NCI-H2196 (cell line): ENCODE data around the gene IP6K1.
"Not testable (repeated sequence)": the region's sequence is repeated elsewhere in the genome, so short reads cannot be mapped to it uniquely, and the experiment has no call there.

Source experiments
- DNase-seq: peaks from one replicate; lab custom pipeline; 2025; ENCODE audit not compliant: unreplicated experiment; lab: John Stamatoyannopoulos, UW

Gene IP6K1

DNA sequence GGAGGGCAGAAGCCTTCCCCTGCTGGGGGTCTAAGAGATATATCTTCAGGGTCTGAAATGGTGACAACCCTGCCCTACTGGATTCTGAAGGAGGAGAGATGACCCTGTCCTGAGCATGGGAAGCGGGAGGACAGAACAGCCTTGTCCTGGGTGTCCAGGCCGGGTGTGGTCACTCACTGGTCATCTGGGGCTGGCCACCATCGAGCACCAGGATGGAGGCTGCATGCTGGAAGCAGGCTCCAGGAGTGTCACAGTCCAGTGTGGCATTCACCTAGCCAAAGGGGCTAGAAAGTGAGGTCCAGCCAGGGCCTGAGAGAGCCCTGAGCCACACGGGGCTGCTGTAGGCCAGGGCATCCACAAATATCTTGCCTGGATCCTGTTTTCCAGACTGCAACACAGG lies 8.1 kb upstream of the IP6K1 start:
- DNase-seq, result no peak

DNA sequence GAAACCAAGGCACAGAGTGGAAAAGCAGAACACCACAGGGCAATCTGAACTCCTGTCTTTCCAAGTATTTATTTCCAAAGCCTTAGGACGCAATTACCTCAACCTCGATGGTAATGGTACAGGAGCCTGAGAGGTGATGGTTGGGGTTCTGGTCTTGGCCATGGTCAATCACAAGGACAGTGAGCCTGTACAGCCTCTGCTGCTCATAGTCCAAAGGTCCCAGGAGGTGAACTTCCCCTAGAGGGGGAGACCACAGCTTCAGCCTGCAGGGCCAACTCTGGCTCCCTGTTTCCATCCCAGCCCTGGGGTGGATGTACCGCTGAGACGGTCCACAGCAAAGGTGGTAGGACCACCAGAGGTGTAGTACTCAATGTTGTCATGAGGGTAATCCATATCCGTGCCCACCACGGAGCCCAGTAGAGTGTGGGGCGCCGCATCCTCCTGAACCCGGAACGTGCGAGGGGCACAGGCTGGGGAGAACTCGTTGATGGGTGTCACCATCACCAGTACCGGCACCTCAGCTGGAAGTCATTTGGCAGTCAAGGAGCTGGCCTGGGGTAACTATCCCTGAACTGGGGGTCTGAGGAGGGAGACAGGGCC lies 7.2 kb upstream of the IP6K1 start:
- no peak for DNase-seq

DNA sequence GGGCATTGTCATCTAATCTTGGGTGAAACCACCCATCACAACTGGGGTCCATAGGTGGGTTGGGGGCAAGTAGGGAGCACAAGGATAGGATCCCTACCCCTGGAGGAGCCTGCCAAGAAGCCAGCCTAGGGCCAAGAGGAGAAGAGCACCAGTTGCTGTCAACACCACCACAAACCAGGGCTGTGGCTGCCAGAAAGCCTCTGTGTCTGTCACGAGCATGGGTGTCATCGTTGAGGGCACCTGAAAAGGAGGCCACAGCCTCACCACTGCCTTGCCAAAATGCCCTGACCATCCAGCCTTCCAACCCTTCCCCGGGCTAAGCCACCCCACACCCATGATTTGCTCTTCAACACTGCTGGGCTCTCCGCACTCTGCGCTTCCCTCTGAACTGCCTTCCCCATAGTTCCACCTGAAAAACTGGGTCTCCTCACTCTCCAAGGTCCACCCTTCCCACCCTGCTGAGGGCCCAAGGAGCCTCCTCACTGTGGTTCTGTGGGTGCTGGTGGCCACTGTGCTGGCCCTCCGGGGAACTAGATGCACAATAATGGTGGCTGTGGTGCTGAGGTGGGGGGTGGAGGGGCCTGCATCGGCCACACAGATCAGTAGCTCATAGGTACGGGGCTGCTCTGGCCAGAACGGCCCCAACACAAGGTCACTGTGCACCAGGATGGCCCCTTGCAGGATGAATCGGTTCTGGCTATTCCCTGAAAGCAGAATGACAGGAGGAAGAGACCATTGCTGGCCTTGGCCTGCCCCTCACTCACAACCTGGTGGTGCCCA lies 6.2 kb upstream of the IP6K1 start:
- no peak for DNase-seq

DNA sequence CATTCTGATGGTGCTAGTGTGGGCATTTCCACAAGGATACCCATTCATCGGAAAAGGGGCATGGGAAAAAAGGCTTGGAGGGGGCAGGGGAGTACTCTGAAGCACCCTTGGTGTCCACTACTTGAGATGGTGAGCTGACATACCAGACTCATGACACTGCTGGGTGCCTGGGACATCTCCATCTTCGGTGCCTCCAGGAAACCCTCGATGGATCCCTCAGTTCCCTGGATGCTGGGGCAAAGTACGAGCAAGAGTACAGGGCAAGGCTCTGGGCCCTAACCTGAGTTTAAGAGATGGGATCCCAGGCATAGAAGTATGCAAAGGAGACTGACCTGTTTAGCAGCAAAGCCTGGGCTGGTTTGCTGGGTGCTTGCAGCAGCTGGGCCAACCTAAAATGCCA lies 5.2 kb upstream of the IP6K1 start:
- DNase-seq, result no peak

DNA sequence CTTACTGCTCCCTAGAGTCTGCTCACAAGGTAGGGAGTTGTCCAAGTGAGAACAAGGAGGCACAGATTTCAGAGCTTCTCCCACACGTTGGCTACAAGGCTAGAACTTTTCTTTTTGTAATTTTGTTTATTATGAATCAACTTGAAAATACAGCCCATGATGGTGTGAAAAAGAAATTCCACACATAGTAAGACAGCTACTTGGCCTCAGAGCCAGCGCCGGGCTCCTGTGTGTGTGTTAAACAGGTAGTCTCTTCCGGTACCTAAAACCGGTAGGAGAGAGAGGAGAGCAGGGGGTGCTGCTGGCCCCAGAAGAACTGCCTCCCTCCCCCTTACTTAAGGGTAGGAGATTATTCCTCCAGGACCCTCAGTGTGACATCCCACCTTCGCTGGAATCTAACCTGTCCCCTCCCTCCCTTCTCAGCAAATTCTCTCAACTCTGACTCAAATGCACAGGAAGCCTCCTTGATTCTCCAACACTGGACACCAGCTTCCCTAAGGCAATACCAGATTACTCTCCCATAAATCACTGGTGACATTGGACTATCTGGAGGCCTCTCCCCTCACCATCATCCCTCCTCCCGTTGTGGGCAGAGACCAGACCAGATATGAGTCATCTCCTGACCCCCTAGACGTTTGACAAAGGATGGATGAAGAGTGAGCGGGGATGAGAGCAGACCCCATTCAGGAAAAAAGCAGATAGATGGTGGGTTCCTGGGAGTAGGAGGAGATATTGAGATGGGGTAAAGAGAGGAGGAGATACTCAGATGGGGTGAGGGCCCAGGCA lies 4.5 kb upstream of the IP6K1 start:
- no peak for DNase-seq

DNA sequence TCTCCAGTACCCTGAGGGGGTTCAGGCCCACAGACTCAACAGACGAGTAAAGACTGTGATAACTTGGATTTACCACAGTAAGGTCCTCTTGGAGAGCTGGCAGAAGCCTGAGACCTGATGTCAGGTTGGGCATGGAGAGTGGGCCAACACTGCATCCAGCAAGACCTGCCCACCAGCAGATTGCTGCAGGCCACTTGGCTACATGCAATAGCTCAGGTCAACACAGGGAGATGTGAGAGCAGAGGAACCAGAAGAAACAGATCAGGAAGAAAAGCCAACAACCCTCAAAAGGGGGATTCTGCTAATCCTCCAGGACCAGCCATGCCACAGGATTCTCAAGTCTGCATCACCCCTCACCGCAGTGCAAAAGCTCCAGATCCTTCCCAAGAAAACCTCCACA lies 1.7 kb upstream of the IP6K1 start:
- DNase-seq, result no peak

DNA sequence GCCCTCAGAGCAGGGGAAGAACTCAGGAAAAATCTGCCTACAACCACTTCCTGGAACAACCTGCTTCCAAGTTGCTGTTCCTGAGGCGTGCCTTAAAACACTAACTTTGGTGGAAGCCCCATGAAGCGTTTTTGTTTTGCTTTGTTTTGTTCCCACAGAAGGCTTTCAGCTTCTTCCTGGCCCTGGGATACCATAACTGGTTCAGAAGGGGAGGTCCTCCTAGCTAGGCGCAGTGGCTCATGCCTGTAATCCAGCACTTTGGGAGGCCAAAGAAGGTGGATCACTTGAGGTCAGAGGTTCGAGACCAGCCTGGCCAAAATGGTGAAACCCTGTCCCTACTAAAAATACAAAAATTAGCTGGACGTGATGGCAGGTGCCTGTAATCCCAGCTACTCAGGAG lies 1.2 kb upstream of the IP6K1 start:
- no peak for DNase-seq

DNA sequence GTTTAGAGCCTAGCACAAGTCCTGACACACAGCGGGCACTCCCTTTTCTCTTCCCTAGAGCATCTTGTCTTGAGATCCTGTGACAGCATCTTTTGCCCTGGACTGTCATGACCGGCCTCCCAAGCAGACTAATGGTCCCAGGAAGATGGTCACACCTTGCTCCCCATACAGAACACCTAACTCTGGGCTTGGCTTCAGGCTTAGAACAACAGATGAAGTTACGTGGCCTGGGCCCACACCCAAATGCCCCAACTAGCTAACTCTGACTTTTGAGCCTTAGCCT lies 781 bp upstream of the IP6K1 start:
- no peak for DNase-seq

DNA sequence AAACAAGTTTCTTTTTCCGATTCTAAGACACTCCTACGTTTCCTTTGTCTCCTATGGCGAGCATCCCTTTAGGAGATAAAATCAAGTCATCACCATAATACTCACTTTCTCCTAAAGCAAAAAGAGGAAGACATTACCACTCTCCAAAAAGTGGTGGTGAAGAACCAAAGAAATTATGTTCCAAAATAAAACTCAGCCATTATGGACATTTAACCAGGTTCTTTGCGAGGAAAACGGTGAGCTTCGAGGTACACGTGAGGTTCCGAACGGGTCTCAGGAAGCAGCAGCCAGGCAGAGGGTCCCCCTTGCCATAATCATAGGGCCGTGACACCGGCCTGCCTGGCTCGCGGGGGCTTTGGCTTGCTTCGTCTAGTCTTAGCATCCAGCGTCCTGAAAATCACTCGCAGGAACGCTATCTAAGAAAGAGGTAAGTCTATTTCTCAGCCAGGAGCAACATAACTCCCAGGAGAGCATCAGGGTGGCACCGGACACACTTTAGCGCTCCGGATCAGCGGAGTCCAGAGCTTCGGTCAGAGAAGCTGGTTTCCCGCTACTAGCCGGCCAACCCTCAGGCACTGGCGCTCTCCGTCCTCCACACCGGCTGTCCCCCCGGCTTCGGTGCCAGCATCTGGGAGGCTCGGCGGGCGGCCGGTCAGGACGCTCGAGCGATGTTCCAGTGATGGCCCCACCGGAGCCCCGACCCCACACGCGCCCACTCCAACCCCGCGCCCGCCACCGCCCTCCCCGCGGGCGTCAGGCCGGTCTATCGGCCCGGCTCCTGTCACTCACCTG lies 581 bp downstream of the IP6K1 start:
- no peak for DNase-seq

DNA sequence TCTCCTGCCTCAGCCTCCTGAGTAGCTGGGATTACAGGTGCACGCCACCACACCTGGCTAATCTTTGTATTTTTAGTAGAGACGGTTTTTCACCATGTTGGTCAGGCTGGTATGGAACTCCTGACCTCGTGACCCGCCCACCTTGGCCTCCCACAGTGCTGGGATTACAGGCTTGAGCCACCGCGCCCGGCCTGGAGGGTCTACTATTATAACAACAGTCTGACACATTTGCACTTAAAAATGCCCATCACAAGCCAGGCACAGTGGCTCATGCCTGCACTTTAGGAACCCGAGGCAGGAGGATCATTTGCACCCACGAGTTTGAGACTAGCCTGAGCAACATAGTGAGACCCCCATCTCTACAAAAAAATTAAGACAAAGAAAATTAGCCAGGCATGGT lies 4.1 kb downstream of the IP6K1 start:
- DNase-seq, result not testable (repeated sequence)

DNA sequence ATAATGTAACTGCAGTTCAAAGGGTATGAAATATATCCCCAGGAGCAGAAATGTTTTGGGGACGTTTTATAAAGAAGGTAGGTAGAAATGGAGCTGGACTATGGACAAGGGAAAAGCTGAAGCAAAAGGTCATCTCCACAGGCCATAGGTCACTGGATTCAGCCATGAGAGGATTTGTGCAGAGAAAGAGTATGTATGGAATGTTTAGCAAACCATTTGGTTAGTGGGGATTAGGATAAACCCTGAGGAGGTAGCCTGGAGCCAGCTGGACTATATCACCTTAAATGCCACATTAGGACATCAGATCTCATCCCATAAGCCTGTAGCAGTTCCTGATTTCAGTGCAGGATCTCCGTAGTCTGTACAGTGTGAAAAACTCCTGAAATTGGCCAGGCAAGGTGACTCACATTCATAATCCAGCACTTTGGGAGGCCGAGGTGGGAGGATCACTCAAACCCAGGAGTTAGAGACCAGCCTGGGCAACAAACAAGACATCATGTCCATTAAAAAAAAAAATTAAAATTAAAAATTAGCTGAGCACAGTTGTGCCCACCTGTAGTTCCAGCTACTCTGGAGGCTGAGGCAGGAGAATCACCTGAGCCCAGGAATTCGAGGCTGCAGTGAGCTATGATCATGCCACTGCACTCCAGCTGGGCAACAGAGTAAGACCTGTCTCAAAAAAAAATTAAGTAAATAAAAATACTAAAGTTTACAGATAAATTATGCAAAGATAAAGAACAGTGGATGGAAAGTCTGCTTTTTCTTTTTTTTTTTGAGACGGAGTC lies 4.7 kb downstream of the IP6K1 start:
- no peak for DNase-seq

DNA sequence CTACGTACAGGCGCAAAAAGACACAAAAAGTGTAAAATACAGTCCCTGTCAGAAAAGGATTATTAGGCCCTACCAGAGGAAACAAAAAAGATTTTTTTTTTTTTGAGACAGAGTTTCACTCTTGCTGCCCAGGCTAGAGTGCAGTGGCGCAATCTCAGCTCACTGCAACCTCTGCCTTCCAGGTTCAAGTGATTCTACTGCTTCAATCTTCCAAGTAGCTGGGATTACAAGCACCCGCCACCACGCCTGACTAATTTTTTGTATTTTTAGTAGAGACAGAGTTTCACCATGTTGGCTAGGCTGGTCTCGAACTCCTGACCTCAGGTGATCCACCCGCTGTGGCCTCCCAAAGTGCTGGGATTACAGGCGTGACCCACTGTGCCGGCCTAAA lies 5.4 kb downstream of the IP6K1 start:
- not testable (repeated sequence) for DNase-seq

DNA sequence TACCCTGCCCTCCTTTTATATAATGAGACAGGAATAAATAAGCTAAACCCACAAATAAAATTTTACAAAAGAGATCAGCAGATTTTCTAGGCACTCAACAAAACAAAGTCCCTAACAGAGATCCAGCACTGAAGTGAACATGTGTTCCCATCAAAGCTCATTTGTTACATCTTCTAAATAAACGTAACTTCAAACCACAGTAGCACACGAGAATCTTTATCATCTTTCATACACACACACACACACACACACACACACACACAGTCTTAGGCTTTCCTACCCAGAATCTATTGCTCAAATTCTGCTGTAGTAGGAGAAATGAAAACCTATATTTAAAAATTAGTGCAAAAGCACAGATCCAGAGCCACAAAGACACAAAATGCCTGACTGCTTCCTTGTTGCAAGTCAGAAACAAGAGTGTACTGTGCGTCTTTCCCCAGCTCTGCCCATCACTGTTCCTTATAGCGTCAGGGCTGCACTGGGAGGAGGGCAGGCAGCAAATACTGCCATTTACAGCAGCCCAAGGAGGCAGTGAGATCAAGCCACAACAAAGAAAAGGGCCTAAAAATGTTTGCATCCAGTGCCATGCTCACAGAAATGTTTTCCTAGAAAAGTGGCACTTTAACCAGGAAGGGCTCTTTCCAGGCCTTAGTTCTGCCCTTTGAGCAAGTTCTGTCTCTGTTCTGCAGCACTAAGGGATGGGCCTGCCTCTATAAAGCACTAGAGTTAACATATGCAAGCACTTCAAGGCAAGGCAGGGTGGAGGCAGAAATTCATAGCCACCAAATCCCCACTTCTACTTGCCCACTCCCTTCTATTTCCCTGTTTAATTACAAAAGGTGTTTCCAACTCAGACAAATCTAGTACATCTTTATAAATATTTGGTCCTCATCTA lies 6.0 kb downstream of the IP6K1 start:
- DNase-seq, result no peak

DNA sequence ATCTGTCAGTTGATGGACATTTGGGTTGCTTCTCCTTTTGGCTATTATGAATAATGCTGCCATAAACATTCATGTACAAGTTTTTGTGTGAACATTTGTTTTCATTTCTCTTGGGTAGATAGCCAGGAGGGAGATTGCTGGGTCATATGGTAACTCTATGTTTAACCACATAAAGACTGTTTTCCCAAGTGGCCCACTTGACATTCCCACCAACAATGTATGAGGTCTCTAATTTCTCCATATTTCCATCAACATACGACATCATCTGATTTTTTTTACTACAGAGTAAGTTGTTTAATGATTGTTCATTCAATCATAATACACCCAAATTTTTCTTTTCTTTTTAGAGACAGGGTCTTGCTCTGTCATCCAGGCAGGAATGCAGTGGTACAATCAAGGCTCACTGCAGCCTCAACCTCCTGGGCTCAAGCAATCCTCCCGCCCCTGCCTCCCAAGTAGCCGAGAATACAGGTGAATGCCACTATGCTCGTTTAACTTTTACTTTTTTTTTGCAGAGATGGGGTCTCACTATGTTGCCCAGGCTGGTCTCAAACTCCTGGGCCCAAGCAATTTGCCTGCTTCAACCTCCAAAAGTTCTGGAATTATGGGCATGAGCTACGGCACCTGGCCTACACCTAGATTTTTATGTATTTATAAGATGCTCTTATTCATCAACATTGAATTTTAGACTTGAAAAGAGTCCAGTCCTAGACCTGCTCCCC lies 6.8 kb downstream of the IP6K1 start:
- no peak for DNase-seq

DNA sequence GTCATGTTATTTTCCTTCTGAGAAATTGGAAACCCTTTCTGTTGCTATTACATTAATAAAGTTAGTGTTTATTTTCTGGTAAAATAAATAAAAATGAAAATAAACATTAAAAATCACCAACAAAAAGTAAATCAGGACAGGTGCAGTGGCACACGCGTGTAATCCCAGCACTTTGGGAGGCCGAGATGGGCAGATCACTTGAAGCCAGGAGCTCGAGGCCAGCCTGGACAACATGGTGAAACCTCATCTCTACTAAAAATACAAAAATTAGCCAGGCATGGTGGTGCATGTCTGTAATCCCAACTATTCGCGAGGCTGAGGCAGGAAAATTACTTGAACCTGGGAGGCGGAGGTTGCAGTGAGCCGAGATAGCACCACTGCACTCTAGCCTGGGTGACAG lies 10.2 kb downstream of the IP6K1 start:
- DNase-seq, result not testable (repeated sequence)

DNA sequence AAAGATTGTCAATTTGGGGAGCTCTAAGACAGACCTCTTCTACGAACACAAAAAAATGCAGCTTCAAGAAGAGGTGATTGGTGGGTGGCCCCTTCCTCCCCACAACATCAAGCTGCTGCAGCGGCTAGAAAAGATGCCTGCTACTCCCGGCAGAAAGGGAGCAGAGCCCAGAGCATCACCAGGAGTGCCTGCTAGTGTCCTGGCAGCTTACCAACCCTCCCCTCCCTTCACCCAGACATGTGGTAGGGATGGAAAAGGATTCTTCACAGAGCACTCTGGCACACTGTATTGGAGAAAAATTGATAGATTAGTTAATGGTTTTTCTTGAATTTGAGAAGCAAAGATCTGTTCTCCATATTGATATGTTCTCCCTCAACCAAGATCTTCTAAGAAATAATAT lies 10.8 kb downstream of the IP6K1 start:
- peak; percentile 1 for DNase-seq

DNA sequence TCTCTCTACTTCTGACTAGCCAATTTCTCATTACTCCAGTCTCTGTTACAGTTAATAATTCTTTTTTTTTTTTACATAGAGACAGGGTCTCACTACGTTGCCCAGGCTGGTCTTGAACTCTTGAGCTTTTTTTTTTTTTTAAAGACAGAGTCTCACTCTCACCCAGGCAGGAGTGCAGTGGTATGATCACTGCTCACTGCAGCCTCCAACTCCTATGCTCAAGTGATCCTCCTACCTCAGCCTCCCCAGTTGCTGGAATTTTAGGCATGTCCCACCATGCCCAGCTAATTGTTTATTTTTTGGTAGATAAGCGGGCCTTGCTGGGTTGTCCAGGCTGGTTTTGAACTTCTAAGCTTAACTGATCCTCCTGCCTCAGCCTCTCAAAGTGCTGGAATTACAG lies 13.6 kb downstream of the IP6K1 start:
- no peak for DNase-seq

DNA sequence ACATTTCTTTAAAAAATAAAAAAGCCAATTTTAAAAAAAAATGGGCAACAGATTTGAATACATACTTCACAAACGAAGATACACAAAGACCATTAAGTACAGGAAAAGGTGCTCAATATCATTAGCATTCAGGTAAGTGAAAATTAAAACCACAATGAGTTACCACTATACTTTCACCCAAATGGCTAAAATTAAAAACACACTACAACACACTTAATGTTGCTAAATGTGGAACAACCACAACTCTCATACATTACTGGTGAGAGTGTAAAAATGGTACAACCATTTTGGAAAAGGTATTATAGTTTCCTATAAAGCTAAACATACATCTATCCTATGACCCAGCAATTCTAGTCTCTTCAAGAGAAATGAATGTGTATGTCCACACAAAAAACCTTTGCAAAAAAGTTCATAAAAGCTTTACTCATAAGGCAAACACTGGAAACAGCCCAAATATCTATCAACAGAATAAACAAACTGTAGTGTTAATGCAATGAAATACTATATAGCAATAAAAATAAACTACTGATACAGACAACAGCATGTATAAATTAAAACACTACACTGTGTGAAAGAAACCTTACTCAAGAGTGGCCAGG lies 14.9 kb downstream of the IP6K1 start:
- no peak for DNase-seq

DNA sequence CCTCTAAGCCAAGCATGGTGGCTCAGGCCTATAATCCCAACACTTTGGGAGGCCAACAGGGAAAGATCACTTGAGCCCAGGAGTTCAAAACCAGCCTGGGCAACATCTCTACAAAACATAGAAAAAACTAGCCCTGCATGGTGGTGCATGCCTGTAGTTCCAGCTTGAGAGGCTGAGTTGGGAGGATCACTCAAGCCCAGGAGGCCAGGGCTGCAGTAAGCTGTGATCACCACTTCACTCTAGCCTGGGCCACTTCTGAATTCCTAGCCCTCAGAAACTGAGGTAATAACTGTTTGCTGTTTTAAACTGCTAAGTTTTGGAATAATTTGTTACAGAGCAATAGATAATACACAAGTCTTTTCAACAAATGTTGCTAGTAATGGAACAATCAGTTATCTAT lies 16.4 kb downstream of the IP6K1 start:
- DNase-seq, result no peak
